NCI-H146 treated with DMSO at 0.1 percent for 48 hours (cell line): Measurements from ENCODE around the gene ARPP21.
"Not testable (repeated sequence)": the region's sequence is repeated elsewhere in the genome, so short reads cannot be mapped to it uniquely, and the experiment has no call there.

Experiments used
- DNase-seq: peaks from one replicate; lab custom pipeline; 2025; ENCODE audit not compliant: unreplicated experiment; lab: John Stamatoyannopoulos, UW

Gene ARPP21

DNA sequence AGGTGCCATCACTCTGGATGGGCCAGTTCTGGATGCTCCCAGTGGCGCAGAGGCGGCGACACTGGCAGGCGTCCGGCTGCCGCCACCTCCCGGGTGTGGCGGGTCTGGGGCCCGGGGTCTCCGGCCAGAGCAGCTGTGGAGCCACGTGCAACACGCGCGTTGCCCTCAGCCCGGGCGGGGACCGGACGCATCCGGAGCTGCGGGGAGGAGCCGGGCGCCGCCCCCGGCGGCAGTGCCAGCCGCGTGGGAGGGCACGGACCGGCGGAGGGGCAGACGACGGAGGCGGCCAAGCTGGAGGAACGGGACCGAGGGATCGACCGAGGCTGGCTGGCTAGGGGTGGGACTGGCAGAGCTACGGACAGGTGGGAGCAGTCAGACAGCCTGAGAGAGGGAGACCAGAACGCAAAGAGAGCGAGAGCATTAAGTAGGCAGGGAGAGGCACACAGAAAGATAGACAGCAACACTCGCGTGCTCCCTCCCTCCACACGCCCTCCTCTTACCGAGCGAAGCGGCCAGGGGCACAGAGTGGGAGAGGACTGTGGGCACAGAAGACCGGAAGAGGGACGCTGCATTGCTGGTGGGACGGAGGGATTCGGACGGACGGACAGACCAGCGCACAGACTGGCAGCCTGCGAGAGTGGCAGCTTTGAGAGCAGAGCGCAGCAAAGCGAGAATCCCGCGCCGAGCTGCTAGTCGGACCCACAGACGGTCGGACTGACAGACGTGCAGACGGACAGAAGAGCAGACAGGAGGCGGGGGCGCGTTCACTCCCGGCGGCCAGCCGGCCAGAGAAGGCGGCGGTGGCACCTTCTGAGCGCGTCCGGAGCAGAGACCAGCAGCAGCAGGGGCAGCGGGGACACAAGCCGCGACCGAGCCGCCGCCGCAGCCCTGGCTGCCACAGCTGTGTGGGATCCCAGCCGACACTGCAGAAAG is at the start of gene ARPP21:
Gene ARPP21, plus strand, starts transcription at position 272 of the 933 bp plus-strand sequence. CDS start 42,227 bp downstream, outside the sequence.
- no peak for DNase-seq

DNA sequence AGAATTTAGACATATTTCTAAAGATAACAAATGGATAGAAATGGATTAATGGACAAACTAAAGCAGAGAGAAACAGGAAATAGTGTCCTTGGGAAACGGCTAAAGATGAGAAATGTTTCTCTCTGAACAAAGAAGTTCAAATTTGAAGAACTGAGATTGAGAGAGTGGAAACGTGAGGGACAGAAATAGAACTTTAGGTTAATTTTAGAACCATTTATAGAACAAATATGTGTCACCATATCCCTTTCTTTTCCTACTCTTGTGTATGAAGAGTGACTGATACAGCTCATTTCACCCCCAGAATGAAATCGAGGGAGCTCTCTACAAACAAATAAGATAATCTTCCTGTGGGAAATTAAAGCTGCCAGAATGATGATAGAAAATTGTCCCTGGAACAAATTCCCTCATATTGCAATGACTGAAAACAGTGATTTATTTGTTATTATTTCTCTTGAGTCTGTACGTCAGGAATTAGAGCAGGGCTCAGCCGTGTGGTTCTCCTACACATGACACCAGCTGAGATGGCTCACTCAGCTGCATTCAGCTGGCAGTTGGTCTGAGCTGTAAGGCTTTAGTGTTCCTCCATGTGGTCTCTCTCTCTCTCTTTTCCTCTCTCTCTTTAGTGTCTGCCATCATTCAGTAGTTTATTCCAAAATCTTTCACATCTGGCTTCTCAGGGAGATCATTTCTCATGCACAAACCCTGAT is 46.6 kb upstream of the ARPP21 start:
- DNase-seq, result no peak

DNA sequence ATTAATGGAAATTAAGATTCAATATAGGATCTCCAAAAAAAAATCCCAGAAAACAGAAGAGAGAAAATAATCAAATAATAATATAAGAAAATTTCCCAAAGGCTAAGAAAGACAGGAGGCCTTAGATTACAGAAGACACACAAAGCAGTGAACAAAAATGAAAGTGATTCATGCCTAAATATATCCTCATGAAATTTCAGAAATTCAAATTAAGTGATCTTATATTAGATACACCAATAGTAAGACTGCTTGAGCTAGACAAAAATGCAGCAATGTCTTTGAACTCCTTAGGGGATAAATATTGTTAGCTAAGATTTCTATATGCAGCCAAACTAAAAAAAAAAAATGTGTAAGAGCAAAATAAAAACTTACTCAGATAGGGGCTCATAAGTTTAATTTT is 44.6 kb upstream of the ARPP21 start:
- DNase-seq, result no peak

DNA sequence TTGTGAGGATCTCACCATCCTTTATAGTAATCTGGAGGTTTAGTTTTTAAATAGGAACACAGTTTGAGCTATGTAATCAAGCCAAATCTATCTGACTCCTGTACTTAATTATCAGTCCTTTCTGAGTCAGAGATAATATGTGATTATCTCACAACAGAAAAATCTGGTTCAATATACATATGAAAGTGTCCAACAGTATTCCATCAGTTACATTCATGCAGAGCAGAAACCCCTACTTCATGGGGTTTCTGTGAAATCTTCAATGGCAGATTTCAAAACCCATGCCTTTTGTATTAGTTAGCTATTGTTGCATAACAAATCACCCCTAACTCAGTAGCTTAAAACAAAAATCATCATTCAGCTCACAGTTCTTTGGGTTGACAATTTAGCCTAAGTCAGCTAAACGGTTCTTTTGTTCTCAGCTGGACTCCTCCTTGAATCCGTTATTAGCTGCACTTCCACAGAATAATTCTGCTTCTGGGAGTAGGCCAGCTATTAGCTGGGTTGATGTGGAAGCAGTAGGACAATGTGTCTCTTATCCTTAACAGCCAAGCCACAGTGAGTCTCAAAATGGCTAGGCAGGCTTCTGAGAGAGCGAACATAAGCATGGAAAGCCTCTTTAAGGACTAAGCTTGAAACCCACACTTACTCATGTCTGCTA is 42.9 kb upstream of the ARPP21 start:
- DNase-seq, result no peak

DNA sequence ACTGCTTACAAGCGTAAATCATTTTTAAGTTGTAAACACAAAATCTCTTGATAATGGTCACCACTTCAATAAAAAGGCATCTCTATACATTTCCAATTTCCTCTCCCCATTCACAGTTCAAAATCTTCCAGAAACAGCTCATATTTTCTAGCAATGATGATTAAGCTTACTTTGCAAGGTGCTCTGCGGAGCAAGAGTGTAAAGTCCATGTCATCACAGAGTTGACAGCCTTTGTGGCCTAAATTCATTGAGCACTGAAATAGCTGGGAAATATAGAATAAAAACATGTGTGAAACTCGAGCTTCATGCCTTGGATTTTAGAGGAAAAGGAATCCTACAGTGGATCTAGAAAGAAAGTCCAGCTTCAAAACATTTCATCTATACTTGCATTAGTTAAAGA is 41.8 kb upstream of the ARPP21 start:
- DNase-seq, result no peak

DNA sequence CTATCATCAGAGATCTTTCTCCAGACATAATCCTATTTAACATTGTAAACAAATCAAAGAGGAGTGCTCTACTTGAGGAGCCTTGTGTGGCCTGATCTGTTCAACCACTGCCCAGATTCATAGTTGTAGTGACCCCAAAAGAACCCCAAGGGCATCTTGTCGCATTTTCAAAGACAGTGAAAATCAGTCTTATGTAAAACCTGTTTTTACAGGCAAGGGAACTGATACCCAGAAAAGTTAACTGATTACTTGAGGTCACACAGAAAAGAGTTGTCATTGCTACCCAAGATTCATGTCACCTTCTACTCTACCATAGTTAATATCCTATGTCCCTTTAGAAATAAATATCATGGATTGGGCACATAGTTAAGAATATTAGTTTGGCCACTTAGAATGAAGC is 40.5 kb upstream of the ARPP21 start:
- DNase-seq, result no peak

DNA sequence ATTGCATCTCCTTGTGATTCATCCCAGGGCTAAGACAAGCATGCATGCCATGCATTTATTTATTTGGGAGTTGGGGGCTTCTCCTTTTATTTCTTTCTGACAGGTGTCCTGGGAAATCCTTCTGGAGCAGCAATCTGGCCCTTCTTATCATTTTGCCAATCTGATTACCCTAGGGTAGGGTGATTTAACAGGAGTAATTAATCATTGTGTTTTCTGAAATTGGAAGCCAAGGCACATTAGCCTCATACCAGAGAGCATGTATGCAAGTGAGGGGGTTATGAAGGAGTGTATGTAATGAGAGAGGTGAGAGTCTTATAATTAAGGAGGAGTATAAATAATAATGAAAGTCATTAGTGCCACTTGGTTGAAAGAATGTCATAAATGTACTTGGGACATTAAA is 37.4 kb upstream of the ARPP21 start:
- no peak for DNase-seq

DNA sequence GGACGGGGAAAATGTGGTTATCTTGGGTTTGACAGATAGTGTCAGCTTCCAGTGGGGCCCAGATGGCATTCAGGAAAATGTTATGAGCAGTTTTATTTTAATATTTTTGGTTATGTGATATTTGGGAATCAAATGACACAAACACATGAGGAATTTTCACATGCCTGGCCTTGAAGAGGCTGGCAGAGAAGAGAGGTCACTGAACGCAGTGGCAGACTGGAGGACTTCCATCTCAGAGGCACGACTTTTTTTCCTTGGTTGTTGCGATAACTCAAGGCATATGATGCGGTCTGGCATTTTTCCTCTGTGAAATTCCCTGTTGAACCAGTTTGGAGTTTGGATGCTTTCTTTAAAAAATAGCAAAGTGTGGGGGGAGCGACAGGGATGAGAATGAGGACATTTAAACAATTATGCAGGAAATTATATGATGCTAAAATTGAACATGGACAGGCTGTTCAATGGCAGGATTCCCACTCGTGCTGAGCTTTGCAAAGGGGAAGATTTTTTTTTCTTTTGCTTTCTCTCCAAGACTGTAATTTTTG is 36.9 kb upstream of the ARPP21 start:
- DNase-seq, result no peak

DNA sequence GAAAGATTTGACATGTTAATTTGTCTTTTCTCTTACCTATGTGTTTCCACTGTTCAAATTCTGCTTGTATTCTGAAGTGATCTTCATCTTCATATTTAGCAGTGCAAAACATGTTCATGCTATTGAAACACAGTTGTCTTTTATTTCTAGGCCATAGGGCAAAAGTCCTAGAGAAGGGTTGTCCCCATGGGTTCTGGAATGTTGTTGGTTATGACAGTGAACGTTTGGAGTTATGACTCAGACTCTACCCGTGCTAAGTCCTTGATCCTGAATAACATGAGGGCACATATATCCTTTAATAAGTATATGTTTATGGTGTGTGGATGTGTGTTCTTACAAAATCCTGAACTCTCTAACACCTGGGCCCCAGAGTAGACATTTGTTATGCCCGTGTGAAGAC is 23.0 kb upstream of the ARPP21 start:
- DNase-seq, result no peak

DNA sequence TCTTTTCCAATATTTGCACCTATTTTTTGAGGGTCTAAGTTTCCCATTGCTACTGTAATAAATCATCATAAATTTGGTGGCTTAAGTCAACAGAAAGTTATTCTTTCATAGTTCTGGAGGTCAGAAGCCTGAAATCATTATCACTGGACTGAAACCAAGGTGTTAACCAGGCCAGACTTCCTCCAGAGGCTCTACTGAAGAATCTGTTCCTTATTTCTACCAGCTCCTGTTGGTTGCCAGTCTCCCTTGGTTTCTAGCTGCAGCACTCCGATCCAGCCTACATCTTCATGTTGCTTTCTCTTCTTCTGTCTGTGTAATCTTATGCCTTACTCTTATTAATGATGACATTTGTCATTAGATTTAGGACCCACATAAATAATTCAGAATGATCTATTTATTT is 22.0 kb upstream of the ARPP21 start:
- DNase-seq, result no peak

DNA sequence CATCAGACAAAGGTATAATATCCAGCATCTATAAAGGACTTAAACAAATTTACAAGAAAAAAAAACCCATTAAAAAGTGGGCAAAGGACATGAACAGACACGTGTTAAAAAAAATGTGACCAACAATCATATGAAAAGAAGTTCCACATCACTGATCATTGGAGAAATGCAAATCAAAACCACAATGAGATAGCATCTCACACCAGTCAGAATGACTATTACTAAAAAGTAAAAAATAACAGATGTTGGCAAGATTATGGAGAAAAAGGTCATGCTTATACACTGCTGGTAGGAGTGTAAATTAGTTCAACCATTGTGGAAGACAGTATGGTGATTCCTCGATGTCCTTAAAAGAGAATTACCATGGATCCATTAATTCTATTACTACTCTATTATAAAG is 19.1 kb upstream of the ARPP21 start:
- DNase-seq, result not testable (repeated sequence)

DNA sequence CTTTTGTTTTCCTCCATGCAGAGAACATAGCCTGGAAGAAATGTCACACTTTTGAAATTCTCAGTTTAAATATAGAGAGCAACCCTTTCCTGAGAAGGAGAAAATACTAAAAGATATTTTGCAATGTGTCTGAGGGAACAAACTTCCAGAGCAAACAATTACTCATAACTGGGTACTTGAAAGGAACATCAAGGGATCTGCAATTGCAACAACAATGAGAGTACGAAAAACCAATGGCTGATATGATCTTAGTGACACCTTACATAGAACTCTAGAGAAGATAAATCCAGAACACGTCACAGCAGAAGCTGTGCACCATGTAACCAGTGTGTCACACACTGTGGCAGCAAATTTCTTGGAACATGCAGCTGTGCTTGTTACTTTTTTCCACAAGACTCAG is 14.6 kb upstream of the ARPP21 start:
- DNase-seq, result no peak

DNA sequence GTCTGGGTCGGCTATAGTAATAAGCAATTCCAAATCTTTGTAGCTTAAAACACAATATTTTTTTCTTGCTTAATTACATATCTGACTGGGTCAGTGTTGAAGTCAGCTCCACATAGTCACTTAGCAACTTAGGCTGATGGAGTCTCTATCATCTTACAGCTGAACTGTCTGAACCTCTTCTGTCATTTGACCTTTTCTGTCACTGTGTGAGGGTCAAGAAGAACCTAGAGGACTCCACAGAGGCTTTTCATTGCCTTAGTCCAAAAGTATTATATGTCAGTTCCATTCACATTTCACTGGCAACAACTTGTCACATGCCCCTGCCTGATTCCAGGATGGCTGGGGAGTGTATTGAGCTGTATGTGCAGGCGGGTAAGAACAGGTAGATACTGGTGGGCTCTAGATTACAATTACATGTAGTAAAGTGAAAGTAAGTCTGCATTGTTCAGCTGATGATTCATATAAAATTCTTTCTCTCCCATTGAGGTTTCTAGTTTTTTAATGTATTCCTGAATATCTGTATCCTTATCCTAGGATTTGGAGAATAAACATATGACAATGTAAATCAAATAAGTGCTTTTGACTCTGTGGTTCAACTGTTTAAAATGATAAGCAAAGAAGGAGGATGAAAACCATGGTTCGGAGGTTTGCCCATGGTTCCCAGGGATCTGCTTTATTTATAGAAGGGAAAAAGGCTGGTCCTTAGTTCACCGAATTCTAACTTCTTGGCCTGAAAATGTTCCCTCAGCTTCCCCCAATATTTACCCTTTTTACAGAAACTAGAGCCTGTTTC is 5.8 kb upstream of the ARPP21 start:
- no peak for DNase-seq

DNA sequence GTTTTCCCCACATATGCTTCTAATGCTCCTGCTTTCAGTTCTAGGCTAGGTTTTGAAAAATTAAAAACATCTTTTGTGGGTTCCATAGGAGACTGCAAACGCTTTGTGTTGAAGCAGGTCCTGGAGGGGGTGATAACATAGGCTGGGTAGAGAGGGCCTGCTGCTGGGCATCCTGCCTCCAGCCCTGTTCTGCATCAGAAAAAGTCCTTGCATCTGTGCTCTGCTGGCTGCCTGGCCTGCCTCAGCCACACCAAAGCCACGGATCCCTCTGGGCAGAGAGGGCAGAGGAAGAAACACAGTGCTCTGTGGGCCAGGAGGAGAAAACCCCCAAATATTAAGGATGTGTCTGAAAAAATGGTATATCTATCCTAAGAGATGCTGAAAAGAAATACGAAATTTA is 3.9 kb upstream of the ARPP21 start:
- DNase-seq, result no peak

DNA sequence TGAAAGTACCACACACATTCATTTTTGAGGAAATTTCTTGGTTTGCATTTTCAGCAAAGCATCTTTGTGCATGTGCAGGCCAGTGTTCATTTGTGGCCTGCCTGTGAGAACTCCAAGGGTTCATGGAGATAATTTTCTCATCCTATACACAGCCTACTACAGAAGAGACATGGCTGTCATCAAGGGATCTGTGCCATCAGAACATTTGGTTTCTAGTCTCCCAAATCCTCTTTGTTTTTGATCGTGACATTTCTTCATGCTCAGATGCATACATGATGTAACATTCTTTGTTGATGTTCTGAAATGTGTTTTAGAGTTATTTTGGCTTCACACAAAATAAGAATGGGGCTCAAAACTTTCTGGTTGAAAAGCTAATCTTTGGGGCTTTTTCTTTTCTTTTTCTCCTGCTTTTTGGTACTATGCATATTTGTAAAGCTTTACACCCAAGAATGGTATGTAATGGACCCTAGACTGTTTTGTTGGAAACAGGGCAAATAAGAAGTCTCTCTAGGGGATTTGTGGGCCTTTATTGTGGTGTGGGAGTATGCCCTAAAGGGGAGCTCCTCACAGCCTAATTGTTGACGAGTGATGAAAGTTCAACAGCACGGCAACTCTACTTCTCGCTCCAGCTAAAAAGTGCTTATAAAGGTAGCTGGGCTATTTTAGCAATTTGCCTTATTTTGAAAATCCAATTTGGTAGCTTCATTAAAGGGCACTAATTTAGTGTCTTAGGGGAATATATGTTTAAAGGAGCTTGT is 3.2 kb upstream of the ARPP21 start:
- no peak for DNase-seq

DNA sequence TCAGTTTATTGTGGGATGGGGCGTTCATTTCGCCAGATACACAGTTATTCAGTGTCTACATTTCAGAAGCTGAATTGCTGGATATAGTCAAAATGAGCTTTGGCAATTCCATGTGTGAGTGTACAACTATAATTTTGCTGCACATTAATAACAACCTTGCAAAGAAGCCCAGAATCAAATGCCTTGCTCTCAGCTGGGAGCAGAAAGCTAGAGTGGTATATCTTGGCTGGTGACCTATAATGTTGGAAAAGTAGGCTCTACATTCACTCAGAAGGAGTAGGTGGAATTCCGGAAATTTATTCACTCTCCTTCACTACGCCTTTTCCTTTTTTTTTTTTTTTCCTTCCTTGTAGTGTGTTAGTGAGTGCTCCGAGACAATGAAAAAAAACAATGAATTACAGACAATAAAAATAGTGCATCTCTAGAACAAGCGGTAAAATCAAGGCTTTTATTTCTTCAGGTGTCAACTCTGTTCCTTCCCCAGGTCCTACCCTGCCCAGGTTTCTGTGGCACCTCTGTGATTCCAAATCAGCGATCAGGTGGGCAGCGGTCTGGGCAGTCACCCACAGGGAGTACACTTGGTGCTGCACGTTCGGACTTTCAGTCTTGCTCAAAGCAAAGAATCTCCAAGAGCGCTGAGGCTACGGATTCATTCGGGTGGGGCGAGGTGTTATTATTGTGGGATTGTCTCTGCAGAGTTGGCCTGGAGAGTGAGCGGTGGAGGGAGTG is 910 bp upstream of the ARPP21 start:
- no peak for DNase-seq

DNA sequence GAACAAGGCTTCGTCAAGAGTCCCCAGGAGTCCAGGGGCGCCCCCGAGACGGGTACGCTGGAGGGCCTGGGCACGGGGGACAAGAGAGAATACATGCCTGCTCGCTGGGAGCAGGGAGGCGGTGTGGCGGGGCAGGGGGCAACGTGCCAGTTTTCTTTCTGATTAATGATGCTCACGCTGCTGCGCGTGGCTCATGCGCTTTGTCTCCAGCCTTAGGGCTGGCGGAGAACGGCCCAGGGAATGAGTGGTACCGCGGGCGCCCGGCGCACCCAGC is 408 bp upstream of the ARPP21 start:
- no peak for DNase-seq

DNA sequence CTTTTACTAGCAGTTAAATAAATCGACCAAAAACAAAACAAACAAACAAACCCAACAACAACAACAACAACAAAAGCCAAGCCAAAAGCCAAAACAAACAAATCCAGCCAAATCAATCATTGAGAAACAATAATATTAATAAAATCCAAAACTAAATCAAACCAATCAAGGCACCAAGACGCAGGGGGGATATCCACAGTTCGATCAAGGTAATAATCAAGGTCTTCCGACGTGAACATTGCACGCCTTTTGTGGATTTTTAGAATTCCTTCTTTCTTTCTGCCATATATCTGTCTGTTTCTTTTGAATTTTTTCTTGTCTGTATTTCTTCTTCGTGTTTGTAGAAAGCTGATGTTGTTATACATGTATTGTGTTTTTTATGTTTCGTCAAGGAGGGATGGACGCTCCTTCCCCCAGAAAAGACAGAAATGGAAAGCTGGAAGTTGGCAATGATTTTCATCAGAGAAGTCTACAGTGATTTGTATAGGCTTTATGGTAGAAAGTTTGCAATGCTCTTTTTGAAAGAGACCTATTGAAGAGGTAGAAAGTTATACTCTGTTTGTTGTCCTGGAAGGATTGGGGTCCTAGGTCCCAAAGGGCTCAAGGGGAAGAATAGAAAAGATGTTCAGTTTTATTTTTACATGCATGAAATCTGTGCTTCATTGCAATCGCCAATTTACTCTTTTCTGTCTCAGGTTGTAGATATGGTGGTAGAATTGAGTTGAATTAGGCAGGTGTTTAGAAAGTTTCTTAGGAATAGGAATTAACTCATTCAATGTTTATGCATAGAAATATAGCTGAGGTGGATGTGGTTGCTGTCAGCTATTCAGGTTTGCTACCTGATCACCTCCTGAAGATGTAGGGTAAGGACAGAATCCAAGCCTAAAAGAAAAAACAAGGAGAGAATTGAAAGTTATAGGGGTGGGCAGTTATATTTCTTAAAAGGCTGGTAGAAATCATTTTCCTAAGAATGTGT is 1.2 kb downstream of the ARPP21 start:
- no peak for DNase-seq
